ENCODE data around the gene ATAD3B.
"Not testable (repeated sequence)": the region's sequence is repeated elsewhere in the genome, so short reads cannot be mapped to it uniquely, and the experiment has no call there.

The ATAD3B gene

GRCh38 chr1:1450616-1451015, 20.9 kb upstream of the ATAD3B start:
- not testable (repeated sequence) for DNase-seq (ENCODE audit: low spot score)

GRCh38 chr1:1451696-1452364, 19.7 kb upstream of the ATAD3B start:
- no peak for DNase-seq (ENCODE audit: low spot score)

- DNase-seq (ENCODE audit: low spot score), result not testable (repeated sequence)
These were observed 19.2 kb upstream of the ATAD3B start for GRCh38 chr1:1452365-1452739.

DNA sequence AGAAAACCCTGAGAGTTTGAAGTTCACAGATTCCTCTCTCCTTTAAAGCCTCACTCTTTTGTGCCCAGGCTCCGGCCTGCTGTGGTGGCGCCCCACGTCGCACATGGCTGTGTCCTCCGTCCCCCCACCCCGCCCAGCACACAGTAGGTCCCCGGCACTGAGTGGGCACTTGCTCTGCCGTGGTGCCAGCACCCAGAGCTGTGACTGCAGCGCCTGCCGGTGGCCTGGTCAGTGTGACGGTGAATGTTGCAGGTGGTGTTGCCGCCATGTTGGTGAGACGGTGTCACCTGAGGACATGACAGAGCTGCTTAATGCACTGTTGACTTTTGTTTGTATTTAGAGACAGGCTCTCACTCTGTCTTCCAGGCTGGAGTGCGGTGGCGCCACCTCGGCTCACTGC, 18.7 kb upstream of the ATAD3B start:
- DNase-seq (ENCODE audit: low spot score), result no peak

DNA sequence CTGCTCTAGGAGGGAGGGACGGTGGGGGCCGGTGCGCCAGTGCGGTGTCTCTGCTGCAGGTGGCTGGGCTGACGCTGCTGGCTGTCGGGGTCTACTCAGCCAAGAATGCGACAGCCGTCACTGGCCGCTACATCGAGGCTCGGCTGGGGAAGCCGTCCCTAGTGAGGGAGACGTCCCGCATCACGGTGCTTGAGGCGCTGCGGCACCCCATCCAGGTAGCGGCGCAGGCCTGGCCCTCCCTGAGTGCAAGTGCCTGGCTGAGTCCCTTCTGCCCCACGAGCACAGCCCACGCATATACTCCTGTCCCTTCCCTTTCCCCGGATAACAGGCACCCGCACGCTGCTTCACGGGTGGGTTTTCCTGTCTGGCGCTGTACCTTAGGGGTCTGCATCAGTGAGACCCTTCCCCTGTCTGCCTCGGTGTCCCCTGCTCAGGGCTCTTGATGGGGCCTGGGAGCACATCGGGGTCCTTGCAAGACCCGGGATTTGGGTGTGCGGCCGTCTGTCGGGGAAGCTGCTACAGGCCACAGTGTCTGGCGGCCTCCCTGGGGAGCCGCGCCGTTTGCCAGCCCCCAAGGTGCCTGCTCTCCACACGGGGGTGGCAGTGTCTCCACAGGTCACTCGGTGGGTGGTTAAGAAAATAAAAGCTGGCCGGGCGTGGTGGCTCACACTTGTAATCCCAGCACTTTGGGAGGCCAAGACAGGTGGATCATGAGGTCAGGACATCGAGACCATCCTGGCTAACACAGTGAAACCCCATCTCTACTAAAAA, 17.1 kb upstream of the ATAD3B start:
- not testable (repeated sequence) for DNase-seq (ENCODE audit: low spot score)

DNA sequence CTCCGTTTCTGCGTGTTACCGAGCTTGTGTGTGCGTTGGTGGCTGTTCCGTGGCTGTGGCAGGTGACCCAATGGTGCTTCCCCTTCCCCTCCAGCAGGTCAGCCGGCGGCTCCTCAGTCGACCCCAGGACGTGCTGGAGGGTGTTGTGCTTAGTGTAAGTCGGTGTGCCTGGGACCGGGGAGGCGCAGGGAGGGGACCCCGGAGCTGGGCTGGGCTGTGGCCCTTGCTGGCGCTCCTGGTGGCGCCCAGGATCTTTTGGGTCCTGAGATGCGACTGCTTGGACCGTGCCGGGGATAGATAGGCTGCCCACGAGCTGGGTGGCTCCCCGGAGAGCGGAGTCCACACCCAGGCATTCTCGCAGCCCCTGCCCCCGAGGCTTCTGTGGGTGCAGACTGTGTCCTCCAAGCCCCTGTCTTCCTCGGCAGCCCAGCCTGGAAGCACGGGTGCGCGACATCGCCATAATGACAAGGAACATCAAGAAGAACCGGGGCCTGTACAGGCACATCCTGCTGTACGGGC, 16.1 kb upstream of the ATAD3B start:
- no peak for DNase-seq (ENCODE audit: low spot score)

GRCh38 chr1:1455934-1456333, 15.6 kb upstream of the ATAD3B start:
- DNase-seq (ENCODE audit: low spot score), result not testable (repeated sequence)

GRCh38 chr1:1456683-1457255, 14.8 kb upstream of the ATAD3B start:
- DNase-seq (ENCODE audit: low spot score), result not testable (repeated sequence)

DNA sequence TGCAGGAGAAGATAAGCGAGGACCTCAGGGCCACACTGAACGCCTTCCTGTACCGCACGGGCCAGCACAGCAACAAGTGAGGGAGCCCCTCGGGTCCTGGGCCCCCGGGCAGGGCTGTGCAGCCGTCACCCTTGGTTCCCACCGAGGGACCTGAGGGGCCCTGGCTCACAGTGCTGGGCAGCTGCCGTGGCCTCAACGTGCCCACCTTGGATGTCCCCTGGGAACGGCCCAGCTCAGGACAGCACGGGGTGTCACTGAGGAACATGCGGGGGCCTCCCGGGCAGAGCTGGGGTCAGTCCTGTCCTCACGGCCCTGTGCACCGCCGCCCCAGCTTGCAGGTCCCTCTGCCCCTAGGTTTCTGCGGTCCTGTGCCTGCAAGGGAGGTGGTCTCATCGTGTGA, 12.4 kb upstream of the ATAD3B start:
- not testable (repeated sequence) for DNase-seq (ENCODE audit: low spot score)

DNA sequence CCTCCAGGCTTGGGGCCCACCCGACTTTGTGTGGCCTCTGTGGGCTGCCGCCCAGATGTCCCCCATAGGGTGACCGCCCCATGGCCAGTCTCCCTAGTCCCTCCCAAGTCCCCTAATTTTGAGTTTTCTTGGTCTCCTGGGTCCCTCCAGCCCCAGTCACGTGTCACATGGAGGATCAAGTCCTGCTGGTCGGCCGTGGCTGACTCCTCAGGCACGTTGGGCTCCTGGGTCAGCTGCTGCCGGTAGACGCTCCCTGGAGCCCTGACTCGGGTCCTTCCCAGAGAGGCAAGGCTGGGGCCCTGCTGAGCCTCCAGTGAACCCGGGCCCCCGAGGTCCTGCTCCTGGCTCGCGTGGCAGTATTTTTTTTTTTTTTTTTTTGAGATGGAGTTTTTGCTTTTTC, 11.9 kb upstream of the ATAD3B start:
- DNase-seq (ENCODE audit: low spot score), result not testable (repeated sequence)

DNA sequence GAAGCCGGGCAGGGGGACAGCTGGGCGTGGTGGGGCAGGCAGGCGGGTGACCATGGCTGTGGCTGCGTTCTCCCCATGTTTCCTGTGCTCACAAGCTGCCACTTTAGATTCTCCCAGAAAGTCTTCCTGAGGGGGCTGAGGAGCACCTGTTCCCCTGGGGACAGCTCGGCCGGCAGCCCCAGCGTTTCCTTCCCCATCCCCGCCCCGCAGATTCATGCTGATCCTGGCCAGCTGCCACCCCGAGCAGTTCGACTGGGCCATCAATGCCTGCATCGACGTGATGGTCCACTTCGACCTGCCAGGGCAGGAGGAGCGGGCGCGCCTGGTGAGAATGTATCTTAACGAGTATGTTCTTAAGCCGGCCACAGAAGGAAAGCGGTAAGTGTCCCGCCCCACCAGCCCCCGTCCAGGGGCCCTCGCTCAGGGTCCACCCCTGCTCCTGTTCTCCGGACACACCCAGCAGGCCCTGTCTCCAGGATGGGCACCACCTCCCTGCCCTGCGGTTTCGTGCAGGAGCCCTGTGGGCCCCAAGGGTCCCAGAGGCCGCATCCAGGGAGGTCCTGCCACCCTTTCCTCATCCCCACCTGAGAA, 10.9 kb upstream of the ATAD3B start:
- no peak for DNase-seq (ENCODE audit: low spot score)

GRCh38 chr1:1461721-1462317, 9.7 kb upstream of the ATAD3B start:
- no peak for DNase-seq (ENCODE audit: low spot score)

DNA sequence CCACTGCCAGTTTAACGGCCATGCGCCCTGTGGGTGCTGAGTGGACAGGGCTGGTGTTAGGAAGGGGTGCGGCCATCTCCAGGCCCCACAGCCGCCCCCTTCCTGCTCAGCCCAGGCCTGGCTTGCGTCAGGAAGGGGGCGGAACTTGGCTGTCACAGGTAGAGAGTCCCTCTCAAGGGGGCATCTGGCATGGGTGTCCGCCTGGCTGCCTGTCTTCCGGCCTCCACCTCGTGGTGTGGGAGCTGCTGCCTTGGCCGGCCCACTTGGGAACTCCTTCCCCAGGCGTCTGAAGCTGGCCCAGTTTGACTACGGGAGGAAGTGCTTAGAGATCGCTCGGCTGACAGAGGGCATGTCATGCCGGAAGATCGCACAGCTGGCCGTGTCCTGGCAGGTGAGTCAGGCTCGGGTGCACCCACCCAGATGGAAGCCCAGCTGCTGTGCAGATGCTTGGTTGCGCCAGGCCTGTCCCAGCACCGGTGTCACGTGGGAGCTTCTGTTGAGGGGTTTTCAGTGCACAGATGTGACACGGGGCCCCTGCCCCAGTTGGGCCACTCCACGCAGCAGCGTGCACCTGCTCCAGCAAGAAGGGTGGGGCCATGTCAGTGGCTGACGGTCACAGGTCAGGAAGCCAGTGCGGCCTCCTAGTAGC, 9.1 kb upstream of the ATAD3B start:
- no peak for DNase-seq (ENCODE audit: low spot score)

- DNase-seq (ENCODE audit: low spot score), result no peak
These were observed 8.3 kb upstream of the ATAD3B start for GRCh38 chr1:1463312-1463711.

GRCh38 chr1:1468196-1468985, 3.2 kb upstream of the ATAD3B start:
- DNase-seq (ENCODE audit: low spot score), result not testable (repeated sequence)

GRCh38 chr1:1470626-1471388, 758 bp upstream of the ATAD3B start:
- DNase-seq (ENCODE audit: low spot score), result no peak

DNA sequence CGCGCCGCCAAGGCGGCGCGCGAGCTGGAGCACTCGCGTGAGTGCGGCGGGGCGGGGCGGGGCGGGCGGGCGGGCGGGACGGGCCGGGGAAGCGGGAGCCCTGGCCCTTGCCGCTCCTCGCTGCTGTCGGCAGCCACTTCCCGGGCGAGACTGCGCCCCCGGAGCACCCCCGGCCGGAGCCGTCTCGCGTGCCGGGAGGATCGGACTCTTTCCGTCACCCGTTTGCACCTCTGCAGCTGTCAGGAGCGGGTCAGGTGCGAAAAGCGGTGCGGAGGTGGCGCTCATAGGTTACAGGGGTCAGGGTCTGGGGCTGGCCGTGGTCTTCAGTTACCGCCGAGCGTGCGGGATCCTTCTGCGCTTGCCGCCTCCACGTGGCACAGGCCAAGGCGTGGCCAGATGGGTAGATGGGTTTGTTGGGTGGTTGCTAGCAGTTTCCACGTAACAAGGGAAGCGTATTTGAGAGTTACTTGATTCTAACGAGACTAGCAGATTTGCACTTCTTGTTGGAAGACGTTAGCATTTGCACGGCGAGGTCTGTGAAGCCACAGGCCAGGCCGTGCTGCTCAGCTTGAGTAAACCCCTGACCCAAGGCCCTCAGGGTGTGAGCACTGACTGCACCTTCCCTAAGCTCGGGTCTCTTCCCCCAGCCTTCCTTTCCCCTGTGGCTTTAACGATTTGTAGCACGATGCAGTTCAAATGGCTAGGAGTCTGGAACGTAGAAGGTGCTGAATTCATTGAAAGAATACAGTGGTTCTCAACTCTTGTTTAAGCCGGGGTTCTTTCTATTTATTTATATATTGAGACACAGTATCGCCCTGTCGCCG, 700 bp downstream of the ATAD3B start:
- not testable (repeated sequence) for DNase-seq (ENCODE audit: low spot score)

GRCh38 chr1:1476011-1476410, 4.4 kb downstream of the ATAD3B start:
- not testable (repeated sequence) for DNase-seq (ENCODE audit: low spot score)

- no peak for DNase-seq (ENCODE audit: low spot score)
These were observed 5.6 kb downstream of the ATAD3B start for GRCh38 chr1:1477206-1477605.
